ENCODE results near the gene LARGE1. TPM values are rescaled to one million over a fixed set of nuclear protein-coding genes. Genes with fewer than 3 reads are reported as not detected.

Gene LARGE1
- total RNA-seq, result 6.2 and 8.9 TPM in 2 replicates

DNA sequence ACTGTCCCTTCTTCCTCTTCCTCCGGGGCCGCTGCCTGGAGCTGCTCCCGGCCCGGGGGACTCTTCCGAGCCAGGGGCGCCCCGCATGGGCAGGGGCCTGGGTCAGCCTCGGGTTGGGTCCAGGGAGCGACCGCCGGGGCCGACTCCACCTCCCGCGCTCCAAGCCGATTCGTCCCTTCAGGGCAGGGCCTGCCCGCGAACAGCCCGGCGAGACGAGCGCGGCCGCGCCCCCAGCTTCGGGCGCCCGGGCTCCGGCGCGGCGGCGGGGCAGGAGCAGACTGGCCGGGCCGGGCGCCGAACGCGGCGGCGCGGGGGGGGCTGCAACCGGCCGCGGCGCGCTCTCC lies at the start of gene LARGE1:
TSS of gene LARGE1 (minus strand) at position 280 of the 344 bp plus-strand sequence.

Small RNAs within 50 kb of the gene (small RNA-seq; reads per million reads assigned to genes)
- gene MIR4764 (not detected), gene SNORA50B (not detected)

Measured in thoracic aorta endothelial cell (primary cell).